IMR-90 (cell line): ENCODE data around the gene CDH22. TPM values are rescaled to one million over a fixed set of nuclear protein-coding genes. Genes with fewer than 3 reads are reported as not detected.

Experiments used
- ATAC-seq: fragments of 200-7000 bp; cut with Tn5 transposase; 2 replicates; pipeline ENCODE4 v1.9.1; 2020; ENCODE audit warnings: low read depth, mild to moderate bottlenecking, moderate library complexity
- BruUV-seq: library from RNA; stranded (reverse); fragments of 400-500 nt; replicated peaks from 2 replicates; lab custom pipeline; 2021; lab: Mats Ljungman, UMichigan
- CTCF ChIA-PET: fragments of 300-600 bp; formaldehyde crosslinking; extraction: SDS; loops from one replicate; lab custom pipeline; 2021; ENCODE audit warnings: antibody characterized with exemption; lab: Yijun Ruan, JAX
- POLR2A ChIA-PET: fragments of 300-600 bp; sonication (Branson Sonifier 250); formaldehyde crosslinking; loops from one replicate; lab custom pipeline; 2022; ENCODE audit warnings: antibody characterized with exemption; ENCODE audit not compliant: unreplicated experiment; lab: Charles Lee
- DNase-seq: peaks from one replicate; pipeline ENCODE4 v3.0.0; 2013
- H2AFZ ChIP-seq: replicated peaks from 2 replicates; pipeline ENCODE3; 2013; ENCODE audit warnings: low read length, mild to moderate bottlenecking; ENCODE audit not compliant: poor library complexity
- H2AK5ac ChIP-seq: 2 replicates; pipeline ENCODE4 v1.6.1; 2013; ENCODE audit warnings: low read depth, low read length, inconsistent platforms
- H2AK9ac ChIP-seq: replicated peaks from 2 replicates; pipeline ENCODE3; 2013; ENCODE audit warnings: mild to moderate bottlenecking, low read depth, low read length, moderate library complexity; ENCODE audit not compliant: poor library complexity
- H2BK120ac ChIP-seq: 2 replicates; pipeline ENCODE4 v1.6.1; 2013; ENCODE audit warnings: low read depth, low read length, inconsistent platforms
- H2BK15ac ChIP-seq: 3 replicates; pipeline ENCODE4 v1.6.1; 2013; ENCODE audit warnings: low read depth, low read length, inconsistent platforms
- H2BK20ac ChIP-seq: 2 replicates; pipeline ENCODE4 v1.6.1; 2013; ENCODE audit warnings: low read depth, mild to moderate bottlenecking, inconsistent platforms, low read length, moderate library complexity
- H2BK5ac ChIP-seq: 2 replicates; pipeline ENCODE4 v1.6.1; 2013; ENCODE audit warnings: mild to moderate bottlenecking, low read depth, low read length, inconsistent platforms; ENCODE audit not compliant: poor library complexity, severe bottlenecking
- H3K14ac ChIP-seq: replicated peaks from 2 replicates; pipeline ENCODE4 v1.6.1; 2013; ENCODE audit warnings: low read depth, low read length, inconsistent platforms
- H3K18ac ChIP-seq: 2 replicates; pipeline ENCODE4 v1.6.1; 2013; ENCODE audit warnings: low read depth, low read length, control low read depth
- H3K23ac ChIP-seq: 2 replicates; pipeline ENCODE4 v1.6.1; 2013; ENCODE audit warnings: low read depth, low read length, inconsistent platforms
- H3K27ac ChIP-seq: 2 replicates; pipeline ENCODE4 v1.5.1; 2013; ENCODE audit warnings: mild to moderate bottlenecking, control low read depth, low read length; ENCODE audit not compliant: insufficient read depth
- H3K27me3 ChIP-seq: 2 replicates; pipeline ENCODE4 v1.6.1; 2013; ENCODE audit warnings: low read length; ENCODE audit not compliant: control insufficient read depth, insufficient read depth
- H3K36me3 ChIP-seq: 2 replicates; pipeline ENCODE4 v1.6.1; 2013; ENCODE audit warnings: low read length, mixed read lengths; ENCODE audit not compliant: control insufficient read depth, insufficient read depth
- H3K4ac ChIP-seq: 2 replicates; pipeline ENCODE4 v1.6.1; 2013; ENCODE audit warnings: low read depth, low read length, inconsistent platforms
- H3K4me1 ChIP-seq: 2 replicates; pipeline ENCODE4 v1.6.1; 2013; ENCODE audit warnings: low read length, mixed read lengths; ENCODE audit not compliant: control insufficient read depth, insufficient read depth
- H3K4me2 ChIP-seq: 2 replicates; pipeline ENCODE4 v1.6.1; 2013; ENCODE audit warnings: low read depth, mild to moderate bottlenecking, control low read depth, low read length, moderate library complexity
- H3K4me3 ChIP-seq: 2 replicates; pipeline ENCODE4 v1.5.1; 2013; ENCODE audit warnings: low read depth, mild to moderate bottlenecking, control low read depth, low read length, moderate library complexity; ENCODE audit not compliant: insufficient read depth
- H3K56ac ChIP-seq: 2 replicates; pipeline ENCODE4 v1.6.1; 2013; ENCODE audit warnings: low read length, inconsistent platforms; ENCODE audit not compliant: insufficient read depth; ENCODE audit errors: extremely low read depth
- H3K79me1 ChIP-seq, 2 experiments: 2 replicates each; pipeline ENCODE4 v1.6.1; 2013; ENCODE audit warnings: low read length in 2 of 2, inconsistent platforms in 1 of 2, low read depth in 1 of 2
- H3K9ac ChIP-seq: 2 replicates; pipeline ENCODE4 v1.6.1; 2013; ENCODE audit warnings: low read depth, low read length, control low read depth
- H3K9me1 ChIP-seq: 2 replicates; pipeline ENCODE4 v1.6.1; 2013; ENCODE audit warnings: low read length, inconsistent platforms; ENCODE audit not compliant: insufficient read depth
- H3K9me3 ChIP-seq: 2 replicates; pipeline ENCODE4 v1.6.1; 2013; ENCODE audit warnings: low read length; ENCODE audit not compliant: control insufficient read depth, insufficient read depth
- H4K20me1 ChIP-seq: 2 replicates; pipeline ENCODE4 v1.6.1; 2013; ENCODE audit warnings: low read length, inconsistent platforms; ENCODE audit not compliant: insufficient read depth
- H4K5ac ChIP-seq: 2 replicates; pipeline ENCODE4 v1.6.1; 2013; ENCODE audit warnings: mild to moderate bottlenecking, low read depth, low read length, control low read depth
- H4K8ac ChIP-seq, 2 experiments: 2 replicates each; pipeline ENCODE4 v1.6.1; 2013; ENCODE audit warnings: low read depth in 2 of 2, low read length in 2 of 2, control low read depth in 1 of 2, inconsistent platforms in 1 of 2
- H4K91ac ChIP-seq: 2 replicates; pipeline ENCODE4 v1.6.1; 2013; ENCODE audit warnings: low read depth, low read length, inconsistent platforms; ENCODE audit not compliant: insufficient read depth
- CEBPB ChIP-seq: IDR thresholded peaks from 2 replicates; pipeline ENCODE4 v1.6.1; 2012; ENCODE audit warnings: low read depth, low read length, improper control_type of control experiment
- CHD1 ChIP-seq: IDR thresholded peaks from 2 replicates; pipeline ENCODE4 v1.6.1; 2012; ENCODE audit warnings: low read depth, low read length, improper control_type of control experiment
- MAZ ChIP-seq: IDR thresholded peaks from 2 replicates; pipeline ENCODE4 v1.6.1; 2012; ENCODE audit warnings: low read depth, mild to moderate bottlenecking, low read length, improper control_type of control experiment, moderate library complexity, borderline replicate concordance
- NFE2L2 ChIP-seq: fragments of 150-350 bp; IDR thresholded peaks from 2 replicates; pipeline ENCODE4 v1.6.1; 2016; ENCODE audit warnings: low read depth, mild to moderate bottlenecking, low read length
- POLR2A ChIP-seq: IDR thresholded peaks from 2 replicates; pipeline ENCODE4 v1.6.1; 2012; ENCODE audit warnings: mild to moderate bottlenecking, low read depth, low read length
- RAD21 ChIP-seq: IDR thresholded peaks from 2 replicates; pipeline ENCODE4 v1.6.1; 2012; ENCODE audit warnings: low read length, improper control_type of control experiment
- RFX5 ChIP-seq: IDR thresholded peaks from 2 replicates; pipeline ENCODE4 v1.8.0; 2012; ENCODE audit warnings: low read depth, mild to moderate bottlenecking, low read length, moderate library complexity
- SMC3 ChIP-seq: fragments of 150-350 bp; IDR thresholded peaks from 2 replicates; pipeline ENCODE4 v1.6.1; 2016; ENCODE audit warnings: low read depth, mild to moderate bottlenecking, antibody characterized with exemption, low read length, moderate library complexity
- WGBS, 2 experiments: methylation state at CpG; one replicate each; pipeline versions ENCODE4 v1.1.5 to v1.1.7; 2013; ENCODE audit warnings: missing lambda C conversion rate in 2 of 2; ENCODE audit not compliant: insufficient read length in 1 of 2; ENCODE audit errors: extremely low coverage in 2 of 2; 5-methylcytosine and 5-hydroxymethylcytosine counted together
- dilution Hi-C: fragments of 300-500 bp; cut with HindIII; formaldehyde crosslinking; loops from one replicate; pipeline ENCODE4 v1.14.3; 2018; ENCODE audit warnings: low sequenced_read_pairs; ENCODE audit not compliant: unreplicated experiment
- in situ Hi-C: fragments of 300-500 bp; cut with MboI; formaldehyde crosslinking; loops from 3 replicates; pipeline ENCODE4 v1.14.3; 2019; ENCODE audit warnings: low sequenced_read_pairs, inconsistent platforms, mixed read lengths
- intact Hi-C: fragments of 100-400 bp; cut with micrococcal nuclease; formaldehyde crosslinking; loops from 2 replicates; pipeline ENCODE4 v1.10.0; 2022
- polyA plus RNA-seq, 3 experiments: library from polyadenylated mRNA; depleted of rRNA; stranded (reverse); fragments of >200 nt; gene quantifications; 2 replicates each; pipeline ENCODE4 v1.2.3, GENCODE V29; 2012; ENCODE audit warnings: low replicate concordance in 1 of 3
- total RNA-seq: library from RNA; depleted of rRNA; stranded (reverse); fragments of >200 nt; gene quantifications from 2 replicates; pipeline ENCODE4 v1.2.3, GENCODE V29; 2012
- TF ChIP-seq, protein P1 (sequence below): conservative IDR thresholded peaks from 2 replicates; pipeline ENCODE4 v1.5.1; 2012; ENCODE audit warnings: mild to moderate bottlenecking, low read depth, low read length, improper control_type of control experiment
- TF ChIP-seq, protein P2 (sequence below): fragments of 150-350 bp; IDR thresholded peaks from 2 replicates; pipeline ENCODE4 v1.6.1; 2016; ENCODE audit warnings: low read depth, mild to moderate bottlenecking, low read length, moderate library complexity, borderline replicate concordance

The CDH22 gene
- total and polyA plus RNA-seq, 2 of the 4 experiments (the other 2 are of a cell fraction), result not detected

DNA sequence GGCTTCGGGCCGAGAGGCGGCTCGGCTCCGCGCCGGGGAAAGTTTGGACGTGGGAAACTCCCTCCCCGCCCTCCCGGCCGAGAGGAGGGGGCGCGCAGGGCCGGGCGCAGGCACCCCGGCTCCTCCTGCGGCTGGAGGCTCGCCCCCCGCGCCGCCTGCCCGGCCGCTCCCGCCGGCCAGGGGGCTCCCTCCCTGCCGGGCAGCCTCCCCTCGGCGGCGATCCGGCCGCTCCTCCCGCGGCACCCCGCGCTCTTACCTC, 370 bp downstream of the CDH22 start:
- no peak overlapping the region for H2BK15ac ChIP-seq
- H3K4me1 ChIP-seq, result no peaks in the 10 kb centered on the region
- H3K79me1 ChIP-seq, result no peaks in the 10 kb centered on the region
- no peak overlapping the region for H4K5ac ChIP-seq
- dilution Hi-C loops (no loop called here), intact Hi-C loops (no loop called here), in situ Hi-C loops (no loop called here)
- no peak overlapping the region for H3K9ac ChIP-seq
- H3K9me1 ChIP-seq, result no peaks in the 10 kb centered on the region
- BruUV-seq, result no TSS peak
- H2BK20ac ChIP-seq, result no peak overlapping the region
- POLR2A ChIA-PET, result no interaction called here
- no peak overlapping the region for H3K23ac ChIP-seq
- no peaks in the 10 kb centered on the region for H3K9me3 ChIP-seq
- no peaks in the 10 kb centered on the region for H3K36me3 ChIP-seq
- H3K18ac ChIP-seq, result no peak overlapping the region
- no peak overlapping the region for H2BK120ac ChIP-seq
- H2AFZ ChIP-seq, result no peak overlapping the region
- 0% methylated on average over 13 of the region's 35 CpGs; no CpG with 5 or more reads in 1 of the 2 experiments for WGBS, 2 experiments
- no peak overlapping the region for H2BK5ac ChIP-seq
- H3K4me2 ChIP-seq, result no peak overlapping the region
- no peak overlapping the region for H4K91ac ChIP-seq
- H2AK9ac ChIP-seq, result no peak overlapping the region
- DNase-seq (no peak), ATAC-seq (no peak)
- no peaks in the 10 kb centered on the region for H4K20me1 ChIP-seq
- no peak overlapping the region for H3K56ac ChIP-seq
- peaks cover 81% of the 10 kb centered on the region for H3K27me3 ChIP-seq
- CTCF ChIA-PET, result no interaction called here
- TF ChIP-seq NFE2L2 (no peak), CEBPB (no peak), POLR2A (no peak), RFX5 (no peak), MAZ (no peak), SMC3 (no peak), CHD1 (no peak), RAD21 (no peak)
- TF ChIP-seq, protein P1, sequence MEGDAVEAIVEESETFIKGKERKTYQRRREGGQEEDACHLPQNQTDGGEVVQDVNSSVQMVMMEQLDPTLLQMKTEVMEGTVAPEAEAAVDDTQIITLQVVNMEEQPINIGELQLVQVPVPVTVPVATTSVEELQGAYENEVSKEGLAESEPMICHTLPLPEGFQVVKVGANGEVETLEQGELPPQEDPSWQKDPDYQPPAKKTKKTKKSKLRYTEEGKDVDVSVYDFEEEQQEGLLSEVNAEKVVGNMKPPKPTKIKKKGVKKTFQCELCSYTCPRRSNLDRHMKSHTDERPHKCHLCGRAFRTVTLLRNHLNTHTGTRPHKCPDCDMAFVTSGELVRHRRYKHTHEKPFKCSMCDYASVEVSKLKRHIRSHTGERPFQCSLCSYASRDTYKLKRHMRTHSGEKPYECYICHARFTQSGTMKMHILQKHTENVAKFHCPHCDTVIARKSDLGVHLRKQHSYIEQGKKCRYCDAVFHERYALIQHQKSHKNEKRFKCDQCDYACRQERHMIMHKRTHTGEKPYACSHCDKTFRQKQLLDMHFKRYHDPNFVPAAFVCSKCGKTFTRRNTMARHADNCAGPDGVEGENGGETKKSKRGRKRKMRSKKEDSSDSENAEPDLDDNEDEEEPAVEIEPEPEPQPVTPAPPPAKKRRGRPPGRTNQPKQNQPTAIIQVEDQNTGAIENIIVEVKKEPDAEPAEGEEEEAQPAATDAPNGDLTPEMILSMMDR, result no peak
- TF ChIP-seq, protein P2, sequence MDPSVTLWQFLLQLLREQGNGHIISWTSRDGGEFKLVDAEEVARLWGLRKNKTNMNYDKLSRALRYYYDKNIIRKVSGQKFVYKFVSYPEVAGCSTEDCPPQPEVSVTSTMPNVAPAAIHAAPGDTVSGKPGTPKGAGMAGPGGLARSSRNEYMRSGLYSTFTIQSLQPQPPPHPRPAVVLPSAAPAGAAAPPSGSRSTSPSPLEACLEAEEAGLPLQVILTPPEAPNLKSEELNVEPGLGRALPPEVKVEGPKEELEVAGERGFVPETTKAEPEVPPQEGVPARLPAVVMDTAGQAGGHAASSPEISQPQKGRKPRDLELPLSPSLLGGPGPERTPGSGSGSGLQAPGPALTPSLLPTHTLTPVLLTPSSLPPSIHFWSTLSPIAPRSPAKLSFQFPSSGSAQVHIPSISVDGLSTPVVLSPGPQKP, result no peak
- no peak overlapping the region for H3K27ac ChIP-seq
- H3K14ac ChIP-seq, result no peak overlapping the region
- H3K4me3 ChIP-seq, result peak overlapping the region; percentile 36; the same call in 1 of the 2 replicates
- H4K8ac ChIP-seq, result no peak overlapping the region
- H2AK5ac ChIP-seq, result no peak overlapping the region
- H3K4ac ChIP-seq, result no peak overlapping the region
